ENCODE data around the gene GTF2F1. TPM values are rescaled to one million over a fixed set of nuclear protein-coding genes. Genes with fewer than 3 reads are reported as not detected.
A peak's percentile ranks its signal among the peaks of the same experiment; 100 is the strongest.

The GTF2F1 gene
- total and polyA plus RNA-seq, 9 of the 15 experiments (the other 6 are each of a cell fraction or from before 2014, with no cell fraction given) = 4.7 to 75.4 (median 68.4) TPM

GRCh38 chr19:6439743-6440142 is 46.8 kb upstream of the GTF2F1 start (continued):
- no peak for TF ChIP-seq MGA (IDR thresholded peaks at IDR 0.05)
- TF ChIP-seq ADNP (tag; IDR thresholded peaks at IDR 0.05) = peak; percentile 67; the same call in 1 of the 2 replicates
- peak in 1 of 2 experiments; percentile 38; a peak in 1 of 4 replicates for TF ChIP-seq RCOR1 (IDR thresholded peaks at IDR 0.05; ENCODE audit: borderline replicate concordance in 1 of 2, low read depth in 2 of 2, low read length in 2 of 2)
- TF ChIP-seq, protein P1, sequence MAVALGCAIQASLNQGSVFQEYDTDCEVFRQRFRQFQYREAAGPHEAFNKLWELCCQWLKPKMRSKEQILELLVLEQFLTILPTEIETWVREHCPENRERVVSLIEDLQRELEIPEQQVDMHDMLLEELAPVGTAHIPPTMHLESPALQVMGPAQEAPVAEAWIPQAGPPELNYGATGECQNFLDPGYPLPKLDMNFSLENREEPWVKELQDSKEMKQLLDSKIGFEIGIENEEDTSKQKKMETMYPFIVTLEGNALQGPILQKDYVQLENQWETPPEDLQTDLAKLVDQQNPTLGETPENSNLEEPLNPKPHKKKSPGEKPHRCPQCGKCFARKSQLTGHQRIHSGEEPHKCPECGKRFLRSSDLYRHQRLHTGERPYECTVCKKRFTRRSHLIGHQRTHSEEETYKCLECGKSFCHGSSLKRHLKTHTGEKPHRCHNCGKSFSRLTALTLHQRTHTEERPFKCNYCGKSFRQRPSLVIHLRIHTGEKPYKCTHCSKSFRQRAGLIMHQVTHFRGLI (CRISPR knock-in tag; IDR thresholded peaks at IDR 0.05) = no peak
- TF ChIP-seq CBX1 (IDR thresholded peaks at IDR 0.05; ENCODE audit: low read depth) = 0 out of 2 replicates have a peak, but pooled peaks have one; percentile 32
- no peak for TF ChIP-seq HDAC1 (IDR thresholded peaks at IDR 0.05)
- TF ChIP-seq RBM25 (IDR thresholded peaks at IDR 0.05; ENCODE audit: low read depth, low read length, severe bottlenecking) = peak; percentile 95
- TF ChIP-seq, protein P2, sequence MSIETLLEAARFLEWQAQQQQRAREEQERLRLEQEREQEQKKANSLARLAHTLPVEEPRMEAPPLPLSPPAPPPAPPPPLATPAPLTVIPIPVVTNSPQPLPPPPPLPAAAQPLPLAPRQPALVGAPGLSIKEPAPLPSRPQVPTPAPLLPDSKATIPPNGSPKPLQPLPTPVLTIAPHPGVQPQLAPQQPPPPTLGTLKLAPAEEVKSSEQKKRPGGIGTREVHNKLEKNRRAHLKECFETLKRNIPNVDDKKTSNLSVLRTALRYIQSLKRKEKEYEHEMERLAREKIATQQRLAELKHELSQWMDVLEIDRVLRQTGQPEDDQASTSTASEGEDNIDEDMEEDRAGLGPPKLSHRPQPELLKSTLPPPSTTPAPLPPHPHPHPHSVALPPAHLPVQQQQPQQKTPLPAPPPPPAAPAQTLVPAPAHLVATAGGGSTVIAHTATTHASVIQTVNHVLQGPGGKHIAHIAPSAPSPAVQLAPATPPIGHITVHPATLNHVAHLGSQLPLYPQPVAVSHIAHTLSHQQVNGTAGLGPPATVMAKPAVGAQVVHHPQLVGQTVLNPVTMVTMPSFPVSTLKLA (conservative IDR thresholded peaks at IDR 0.05) = no peak
- TF ChIP-seq BCOR (IDR thresholded peaks at IDR 0.05) = peak; percentile 71
- no peak for TF ChIP-seq KDM2B (CRISPR knock-in tag; IDR thresholded peaks at IDR 0.05)
- no peak for TF ChIP-seq CHD1 (IDR thresholded peaks at IDR 0.05; ENCODE audit: low read length)
- TF ChIP-seq, protein P3, sequence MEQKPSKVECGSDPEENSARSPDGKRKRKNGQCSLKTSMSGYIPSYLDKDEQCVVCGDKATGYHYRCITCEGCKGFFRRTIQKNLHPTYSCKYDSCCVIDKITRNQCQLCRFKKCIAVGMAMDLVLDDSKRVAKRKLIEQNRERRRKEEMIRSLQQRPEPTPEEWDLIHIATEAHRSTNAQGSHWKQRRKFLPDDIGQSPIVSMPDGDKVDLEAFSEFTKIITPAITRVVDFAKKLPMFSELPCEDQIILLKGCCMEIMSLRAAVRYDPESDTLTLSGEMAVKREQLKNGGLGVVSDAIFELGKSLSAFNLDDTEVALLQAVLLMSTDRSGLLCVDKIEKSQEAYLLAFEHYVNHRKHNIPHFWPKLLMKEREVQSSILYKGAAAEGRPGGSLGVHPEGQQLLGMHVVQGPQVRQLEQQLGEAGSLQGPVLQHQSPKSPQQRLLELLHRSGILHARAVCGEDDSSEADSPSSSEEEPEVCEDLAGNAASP (IDR thresholded peaks at IDR 0.05) = no peak

Measured in K562 (cell line).